Peyer's patch (tissue), 4 donors: ENCODE measurements around the gene DDX31. TPM values are rescaled to one million over a fixed set of nuclear protein-coding genes. Genes with fewer than 3 reads are reported as not detected.

ENCODE experiments used
- DNase-seq, 3 donors: peaks; one replicate each; pipeline ENCODE4 v3.0.0-alpha.2; 2017 to 2019
- H3K27ac ChIP-seq, 4 donors: fragments of 200-600 bp; sonication (generic); one replicate each; pipeline ENCODE4 v1.5.1; 2016 to 2019
- H3K27me3 ChIP-seq, 2 donors: fragments of 200-600 bp; sonication (generic); one replicate each; pipeline ENCODE4 v1.5.1; 2019
- H3K36me3 ChIP-seq, 3 donors: fragments of 200-600 bp; sonication (generic); one replicate each; pipeline ENCODE4 v1.5.1; 2016 to 2019
- H3K4me1 ChIP-seq, 4 donors: fragments of 200-600 bp; sonication (generic); one replicate each; pipeline ENCODE4 v1.5.1; 2016 to 2019
- H3K4me3 ChIP-seq, 4 donors: fragments of 200-600 bp; sonication (generic); 1 replicate in 3 of 4; 2 replicates in 1 of 4; pipeline ENCODE4 v1.5.1; 2016 to 2019; ENCODE audit warnings: mild to moderate bottlenecking in 1 of 4
- H3K9me3 ChIP-seq, 4 donors: fragments of 200-600 bp; sonication (generic); one replicate each; pipeline ENCODE4 v1.5.1; 2016 to 2019; ENCODE audit warnings: mild to moderate bottlenecking in 1 of 4
- CTCF ChIP-seq, 6 experiments: fragments of 450-650 bp in 4 of 6; fragments of 200-600 bp in 2 of 6; sonication (generic) in 1 of 6; IDR thresholded peaks; one replicate each; pipeline ENCODE4 v1.5.1; 2017 to 2019; ENCODE audit warnings: antibody characterized with exemption in 6 of 6, mild to moderate bottlenecking in 3 of 6, moderate library complexity in 1 of 6
- POLR2A ChIP-seq, 2 donors: fragments of 450-650 bp; IDR thresholded peaks; one replicate each; pipeline ENCODE4 v1.5.1; 2017; ENCODE audit warnings: antibody characterized with exemption in 2 of 2, mild to moderate bottlenecking in 2 of 2, moderate library complexity in 2 of 2
- total RNA-seq, 4 donors: library from RNA; depleted of rRNA; stranded (reverse); fragments of >200 nt; gene quantifications; one replicate each; pipeline ENCODE4 v1.1.0, GENCODE V29; 2016

DDX31 gene
- total RNA-seq, 4 donors from 2014 or later = 4.9 to 14.0 (median 9.0) TPM

- no peak overlapping the region for H3K4me3 ChIP-seq
- TF ChIP-seq CTCF (IDR thresholded peaks at IDR 0.05) (no peak), POLR2A (IDR thresholded peaks at IDR 0.05) (no peak)
- H3K9me3 ChIP-seq = no peaks in the 10 kb centered on the region
- no peaks in the 10 kb centered on the region for H3K36me3 ChIP-seq
- no peaks in the 10 kb centered on the region for H3K27me3 ChIP-seq
- H3K27ac ChIP-seq = no peak overlapping the region
- no peaks in the 10 kb centered on the region for H3K4me1 ChIP-seq
- no peak for DNase-seq
Observed at GRCh38 chr9:132547436-132547835, 122.3 kb downstream of the DDX31 start.

GRCh38 chr9:132547052-132547431, 122.7 kb downstream of the DDX31 start:
- H3K36me3 ChIP-seq = no peaks in the 10 kb centered on the region
- H3K4me1 ChIP-seq = no peaks in the 10 kb centered on the region
- H3K27ac ChIP-seq = no peak overlapping the region
- DNase-seq = no peak
- H3K27me3 ChIP-seq = no peaks in the 10 kb centered on the region
- H3K9me3 ChIP-seq = no peaks in the 10 kb centered on the region
- H3K4me3 ChIP-seq = no peak overlapping the region
- no peak for TF ChIP-seq CTCF (IDR thresholded peaks at IDR 0.05)
- no peak for TF ChIP-seq POLR2A (IDR thresholded peaks at IDR 0.05)

- Histone ChIP-seq H3K4me3 (no peak overlapping the region), H3K27ac (no peak overlapping the region), H3K36me3 (no peaks in the 10 kb centered on the region), H3K4me1 (no peaks in the 10 kb centered on the region), H3K27me3 (no peaks in the 10 kb centered on the region), H3K9me3 (no peaks in the 10 kb centered on the region)
- no peak for DNase-seq
- TF ChIP-seq CTCF (IDR thresholded peaks at IDR 0.05) (peak in 3 of 6 experiments; percentile 5 to 18 (median 15)), POLR2A (IDR thresholded peaks at IDR 0.05) (no peak)
Observed at GRCh38 chr9:132546148-132547051, 123.4 kb downstream of the DDX31 start.

- TF ChIP-seq POLR2A (IDR thresholded peaks at IDR 0.05) (no peak), CTCF (IDR thresholded peaks at IDR 0.05) (no peak)
- Histone ChIP-seq H3K4me3 (no peak overlapping the region), H3K9me3 (no peaks in the 10 kb centered on the region), H3K4me1 (no peaks in the 10 kb centered on the region), H3K27me3 (no peaks in the 10 kb centered on the region), H3K36me3 (no peaks in the 10 kb centered on the region), H3K27ac (no peak overlapping the region)
- DNase-seq = no peak
Observed at GRCh38 chr9:132545578-132545977, 124.2 kb downstream of the DDX31 start.

GRCh38 chr9:132543960-132544359, 125.8 kb downstream of the DDX31 start:
- H3K4me1 ChIP-seq = no peaks in the 10 kb centered on the region
- H3K27ac ChIP-seq = no peak overlapping the region
- TF ChIP-seq CTCF (IDR thresholded peaks at IDR 0.05) (no peak), POLR2A (IDR thresholded peaks at IDR 0.05) (no peak)
- H3K9me3 ChIP-seq = no peaks in the 10 kb centered on the region
- H3K36me3 ChIP-seq = no peaks in the 10 kb centered on the region
- no peak overlapping the region for H3K4me3 ChIP-seq
- no peak for DNase-seq
- H3K27me3 ChIP-seq = no peaks in the 10 kb centered on the region
